ENCODE data around the gene CDC42EP2. TPM values are rescaled to one million over a fixed set of nuclear protein-coding genes. Genes with fewer than 3 reads are reported as not detected.

CDC42EP2 gene
- total RNA-seq, 3 donors from 2014 or later, result 11.3 to 20.8 (median 13.4) TPM

DNA sequence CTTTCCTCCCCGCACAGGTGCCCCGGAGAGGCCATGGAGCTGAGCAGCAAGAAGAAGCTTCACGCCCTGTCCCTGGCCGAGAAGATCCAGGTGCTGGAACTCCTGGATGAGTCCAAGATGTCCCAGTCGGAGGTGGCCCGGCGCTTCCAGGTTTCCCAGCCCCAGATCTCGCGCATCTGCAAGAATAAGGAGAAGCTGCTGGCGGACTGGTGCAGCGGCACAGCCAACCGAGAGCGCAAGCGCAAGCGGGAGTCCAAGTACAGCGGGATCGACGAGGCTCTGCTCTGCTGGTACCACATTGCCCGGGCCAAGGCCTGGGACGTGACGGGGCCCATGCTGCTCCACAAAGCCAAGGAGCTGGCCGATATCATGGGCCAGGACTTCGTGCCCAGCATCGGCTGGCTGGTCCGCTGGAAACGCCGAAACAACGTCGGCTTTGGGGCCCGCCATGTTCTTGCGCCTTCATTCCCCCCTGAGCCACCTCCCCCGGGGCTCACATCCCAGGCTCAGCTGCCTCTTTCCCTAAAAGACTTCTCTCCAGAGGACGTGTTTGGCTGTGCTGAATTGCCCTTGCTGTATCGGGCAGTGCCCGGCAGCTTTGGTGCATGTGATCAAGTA lies 41.2 kb downstream of the CDC42EP2 start:
- DNase-seq (ENCODE audit: low spot score in 2 of 2), result peak in 1 of 2 donors; percentile 59
- Histone ChIP-seq H3K36me3 (no peaks in the 10 kb centered on the region), H3K27ac (no peak overlapping the region), H3K9me3 (no peaks in the 10 kb centered on the region), H3K4me3 (peak overlapping the region; percentile 63 to 84 (median 78)), H3K27me3 (peaks cover 0 to 9% of the 10 kb centered on the region in 2 donors), H3K4me1 (peaks cover 4 to 5% of the 10 kb centered on the region in 2 donors)
- no peak for TF ChIP-seq POLR2A (IDR thresholded peaks at IDR 0.05)
- TF ChIP-seq, protein P1, sequence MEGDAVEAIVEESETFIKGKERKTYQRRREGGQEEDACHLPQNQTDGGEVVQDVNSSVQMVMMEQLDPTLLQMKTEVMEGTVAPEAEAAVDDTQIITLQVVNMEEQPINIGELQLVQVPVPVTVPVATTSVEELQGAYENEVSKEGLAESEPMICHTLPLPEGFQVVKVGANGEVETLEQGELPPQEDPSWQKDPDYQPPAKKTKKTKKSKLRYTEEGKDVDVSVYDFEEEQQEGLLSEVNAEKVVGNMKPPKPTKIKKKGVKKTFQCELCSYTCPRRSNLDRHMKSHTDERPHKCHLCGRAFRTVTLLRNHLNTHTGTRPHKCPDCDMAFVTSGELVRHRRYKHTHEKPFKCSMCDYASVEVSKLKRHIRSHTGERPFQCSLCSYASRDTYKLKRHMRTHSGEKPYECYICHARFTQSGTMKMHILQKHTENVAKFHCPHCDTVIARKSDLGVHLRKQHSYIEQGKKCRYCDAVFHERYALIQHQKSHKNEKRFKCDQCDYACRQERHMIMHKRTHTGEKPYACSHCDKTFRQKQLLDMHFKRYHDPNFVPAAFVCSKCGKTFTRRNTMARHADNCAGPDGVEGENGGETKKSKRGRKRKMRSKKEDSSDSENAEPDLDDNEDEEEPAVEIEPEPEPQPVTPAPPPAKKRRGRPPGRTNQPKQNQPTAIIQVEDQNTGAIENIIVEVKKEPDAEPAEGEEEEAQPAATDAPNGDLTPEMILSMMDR (IDR thresholded peaks at IDR 0.05), result no peak
- no peak for TF ChIP-seq POLR2AphosphoS5 (IDR thresholded peaks at IDR 0.05)
- intact Hi-C loops (cut with DNase I; ENCODE audit: low total_unique reads), result no loop called here

- intact Hi-C loops (cut with DNase I; ENCODE audit: low total_unique reads), result no loop called here
- TF ChIP-seq POLR2AphosphoS5 (IDR thresholded peaks at IDR 0.05), result no peak
- TF ChIP-seq, protein P1 (IDR thresholded peaks at IDR 0.05), result no peak
Measured at GRCh38 chr11:65356394-65356972, 41.8 kb downstream of the CDC42EP2 start.

GRCh38 chr11:65357856-65358356 lies 43.2 kb downstream of the CDC42EP2 start:
- TF ChIP-seq, protein P1 (IDR thresholded peaks at IDR 0.05), result no peak
- Histone ChIP-seq H3K9me3 (no peaks in the 10 kb centered on the region), H3K27me3 (peaks cover 0 to 9% of the 10 kb centered on the region in 2 donors), H3K4me3 (no peak overlapping the region), H3K36me3 (no peaks in the 10 kb centered on the region), H3K4me1 (peaks cover 4 to 5% of the 10 kb centered on the region in 2 donors), H3K27ac (no peak overlapping the region)
- DNase-seq (ENCODE audit: low spot score in 2 of 2), result no peak
- intact Hi-C loops (cut with DNase I; ENCODE audit: low total_unique reads), result no loop called here

More at GRCh38 chr11:65356394-65356972, 41.8 kb downstream of the CDC42EP2 start:
- Histone ChIP-seq H3K9me3 (no peaks in the 10 kb centered on the region), H3K4me3 (peak overlapping the region in 1 of 3 donors; percentile 84), H3K27me3 (peaks cover 0 to 9% of the 10 kb centered on the region in 2 donors), H3K27ac (no peak overlapping the region), H3K36me3 (no peaks in the 10 kb centered on the region), H3K4me1 (peaks cover 4 to 5% of the 10 kb centered on the region in 2 donors)
- no peak for DNase-seq (ENCODE audit: low spot score in 2 of 2)

DNA sequence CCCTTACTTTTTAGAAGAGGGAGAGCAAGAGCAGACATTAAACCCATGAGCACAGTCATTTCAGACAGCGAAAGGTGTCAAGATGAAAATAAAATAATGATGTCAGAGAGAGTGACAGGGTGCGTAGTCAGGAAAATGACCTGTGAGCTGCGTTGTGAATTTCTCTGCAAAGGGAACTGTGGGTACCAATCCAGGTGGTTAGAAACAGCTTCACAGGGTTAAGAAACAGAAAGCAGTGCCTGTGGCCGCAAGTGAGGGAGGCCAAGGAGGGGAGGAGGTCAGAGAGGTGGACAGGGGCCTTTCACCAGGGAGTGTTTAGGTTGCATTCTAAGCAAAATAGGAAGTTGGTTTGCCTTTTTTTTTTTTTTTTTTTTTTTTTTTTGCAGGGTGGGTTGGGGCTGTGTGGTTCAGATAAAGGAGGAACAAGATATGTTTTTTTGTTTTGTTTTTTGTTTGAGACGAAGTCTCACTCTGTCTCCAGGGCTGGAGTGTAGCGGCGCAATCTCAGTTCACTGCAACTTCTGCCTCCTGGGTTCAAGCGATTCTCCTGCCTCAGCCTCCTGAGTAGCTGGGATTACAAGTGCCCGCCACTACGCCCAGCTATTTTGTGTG lies 47.8 kb downstream of the CDC42EP2 start:
- no peak overlapping the region for H3K27ac ChIP-seq
- intact Hi-C loops (cut with DNase I; ENCODE audit: low total_unique reads), result no loop called here
- H3K36me3 ChIP-seq, result no peaks in the 10 kb centered on the region
- TF ChIP-seq POLR2AphosphoS5 (IDR thresholded peaks at IDR 0.05), result no peak
- no peak for TF ChIP-seq POLR2A (IDR thresholded peaks at IDR 0.05)
- TF ChIP-seq, protein P1 (IDR thresholded peaks at IDR 0.05), result no peak
- H3K4me1 ChIP-seq, result no peaks in the 10 kb centered on the region
- no peak overlapping the region for H3K4me3 ChIP-seq
- no peaks in the 10 kb centered on the region for H3K9me3 ChIP-seq
- DNase-seq (ENCODE audit: low spot score in 2 of 2), result no peak
- no peaks in the 10 kb centered on the region for H3K27me3 ChIP-seq

- H3K27me3 ChIP-seq, result no peaks in the 10 kb centered on the region
- H3K9me3 ChIP-seq, result no peaks in the 10 kb centered on the region
- no peak for TF ChIP-seq POLR2AphosphoS5 (IDR thresholded peaks at IDR 0.05)
- TF ChIP-seq, protein P1 (IDR thresholded peaks at IDR 0.05), result no peak
- no peak for TF ChIP-seq POLR2A (IDR thresholded peaks at IDR 0.05)
- DNase-seq (ENCODE audit: low spot score in 2 of 2), result no peak
- H3K4me1 ChIP-seq, result no peaks in the 10 kb centered on the region
- H3K4me3 ChIP-seq, result no peak overlapping the region
- intact Hi-C loops (cut with DNase I; ENCODE audit: low total_unique reads), result no loop called here
- H3K36me3 ChIP-seq, result no peaks in the 10 kb centered on the region
- no peak overlapping the region for H3K27ac ChIP-seq
Measured at GRCh38 chr11:65362966-65363365, 48.3 kb downstream of the CDC42EP2 start.
